GM19240 (cell line): ENCODE measurements around the gene ABCA13.
"Not testable (repeated sequence)": the region's sequence is repeated elsewhere in the genome, so short reads cannot be mapped to it uniquely, and the experiment has no call there.

ENCODE experiments used
- DNase-seq: peaks from one replicate; pipeline ENCODE4 v3.0.0; 2011; ENCODE audit warnings: low spot score; ENCODE audit not compliant: insufficient read length

ABCA13 gene

GRCh38 chr7:48173313-48173712, 2.1 kb downstream of the ABCA13 start:
- DNase-seq, result no peak

GRCh38 chr7:48173756-48174382, 2.6 kb downstream of the ABCA13 start:
- no peak for DNase-seq

- DNase-seq, result no peak
These were observed 3.8 kb downstream of the ABCA13 start for GRCh38 chr7:48175019-48175418.

GRCh38 chr7:48176356-48176893, 5.2 kb downstream of the ABCA13 start:
- no peak for DNase-seq

GRCh38 chr7:48177271-48177670, 6.0 kb downstream of the ABCA13 start:
- DNase-seq, result no peak

- DNase-seq, result no peak
These were observed 8.3 kb downstream of the ABCA13 start for GRCh38 chr7:48179496-48180030.

- no peak for DNase-seq
These were observed 9.7 kb downstream of the ABCA13 start for GRCh38 chr7:48180981-48181380.

GRCh38 chr7:48182718-48183369, 11.6 kb downstream of the ABCA13 start:
- DNase-seq, result no peak

- DNase-seq, result no peak
These were observed 12.1 kb downstream of the ABCA13 start for GRCh38 chr7:48183370-48183743.

GRCh38 chr7:48183965-48184364, 12.7 kb downstream of the ABCA13 start:
- no peak for DNase-seq

GRCh38 chr7:48188776-48189520, 17.7 kb downstream of the ABCA13 start:
- DNase-seq, result no peak

- DNase-seq, result no peak
These were observed 21.7 kb downstream of the ABCA13 start for GRCh38 chr7:48192996-48193395.

- no peak for DNase-seq
These were observed 22.2 kb downstream of the ABCA13 start for GRCh38 chr7:48193421-48193820.

- not testable (repeated sequence) for DNase-seq
These were observed 29.8 kb downstream of the ABCA13 start for GRCh38 chr7:48200946-48201589.

- not testable (repeated sequence) for DNase-seq
These were observed 31.7 kb downstream of the ABCA13 start for GRCh38 chr7:48202916-48203315.

GRCh38 chr7:48207155-48207675, 36.0 kb downstream of the ABCA13 start:
- DNase-seq, result no peak

GRCh38 chr7:48209004-48209600, 37.8 kb downstream of the ABCA13 start:
- DNase-seq, result no peak

- DNase-seq, result no peak
These were observed 42.0 kb downstream of the ABCA13 start for GRCh38 chr7:48213226-48213625.

GRCh38 chr7:48217266-48217665, 46.0 kb downstream of the ABCA13 start:
- DNase-seq, result no peak

GRCh38 chr7:48217753-48218152, 46.5 kb downstream of the ABCA13 start:
- no peak for DNase-seq

- DNase-seq, result no peak
These were observed 52.8 kb downstream of the ABCA13 start for GRCh38 chr7:48224042-48224441.
